Measurements from ENCODE around the gene SHROOM3.

DNA sequence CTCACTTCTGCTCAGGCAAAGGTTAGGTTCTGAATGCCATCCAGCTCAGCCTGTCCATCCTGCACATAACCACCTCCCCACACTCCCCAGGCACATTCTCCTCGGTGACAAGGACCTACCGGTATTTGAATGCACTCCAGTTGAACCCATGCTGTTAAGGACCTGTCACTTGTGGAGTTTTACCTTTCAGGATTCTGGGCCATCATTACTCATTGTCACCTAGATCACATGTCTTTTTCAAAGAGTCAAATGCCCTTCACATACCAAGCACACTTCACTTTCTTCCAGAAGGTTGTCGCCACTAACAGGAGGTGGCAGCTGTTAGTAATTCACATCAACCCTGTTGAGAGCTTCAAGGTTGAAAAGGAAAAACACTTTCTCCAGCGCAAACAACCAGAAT lies 244.7 kb downstream of the SHROOM3 start:
- TF ChIP-seq MAX (IDR thresholded peaks at IDR 0.05) (no peak), RXRA (IDR thresholded peaks at IDR 0.05) (no peak), TAF1 (conservative IDR thresholded peaks at IDR 0.05) (no peak), FOXA1 (IDR thresholded peaks at IDR 0.05) (no peak)

All from liver (tissue), 2 donors.